GM13976 (cell line): ENCODE measurements around the gene CEP126.

Source experiments
- DNase-seq: peaks from one replicate; pipeline ENCODE4 v3.0.0; 2012; ENCODE audit warnings: low spot score
- CTCF ChIP-seq: IDR thresholded peaks from 2 replicates; pipeline ENCODE4 v1.5.1; 2012; ENCODE audit warnings: borderline replicate concordance, mild to moderate bottlenecking; ENCODE audit not compliant: insufficient read depth; ENCODE audit errors: extremely low read depth, missing control alignments, control extremely low read depth
- in situ Hi-C: fragments of 300-500 bp; cut with MboI; formaldehyde crosslinking; loops from one replicate; pipeline ENCODE4 v1.12.0; 2022; ENCODE audit warnings: low sequenced_read_pairs, mixed read lengths, inconsistent platforms; ENCODE audit not compliant: unreplicated experiment

CEP126 gene

GRCh38 chr11:101880222-101880621, 34.6 kb upstream of the CEP126 start:
- no peak for TF ChIP-seq CTCF
- in situ Hi-C loops = no loop called here
- DNase-seq = no peak

GRCh38 chr11:101881586-101881985, 33.2 kb upstream of the CEP126 start:
- in situ Hi-C loops = no loop called here
- no peak for DNase-seq
- no peak for TF ChIP-seq CTCF

- TF ChIP-seq CTCF = no peak
- in situ Hi-C loops = no loop called here
Observed at GRCh38 chr11:101885631-101886030, 29.2 kb upstream of the CEP126 start.

GRCh38 chr11:101889767-101890166, 25.0 kb upstream of the CEP126 start:
- in situ Hi-C loops = no loop called here
- no peak for DNase-seq
- no peak for TF ChIP-seq CTCF

More at GRCh38 chr11:101885631-101886030, 29.2 kb upstream of the CEP126 start:
- no peak for DNase-seq

- in situ Hi-C loops = no loop called here
- DNase-seq = no peak
- no peak for TF ChIP-seq CTCF
Observed at GRCh38 chr11:101894505-101894904, 20.3 kb upstream of the CEP126 start.

- in situ Hi-C loops = no loop called here
- no peak for DNase-seq
- no peak for TF ChIP-seq CTCF
Observed at GRCh38 chr11:101907815-101908214, 7.0 kb upstream of the CEP126 start.

GRCh38 chr11:101909087-101909486, 5.7 kb upstream of the CEP126 start:
- TF ChIP-seq CTCF = no peak
- in situ Hi-C loops = no loop called here

More at GRCh38 chr11:101909087-101909486, 5.7 kb upstream of the CEP126 start:
- DNase-seq = no peak
